Stimulated activated memory B cell treated with anti-CD40 and anti-IgM and Interleukin-4, amounts not matched to agents 10 μg/mL and 1 μg/mL and 100 μg/mL, for 72 hours (primary cell): ENCODE measurements around the gene JAG1.

ENCODE experiments used
- ATAC-seq: fragments of 150-1000 bp; cut with Tn5 transposase; 2 replicates; pipeline ENCODE4 v1.10.0; 2021
- H3K27ac Mint-ChIP-seq: one replicate; pipeline ENCODE4 v1.8.0; 2022; ENCODE audit warnings: mild to moderate bottlenecking, mixed read lengths
- H3K27me3 Mint-ChIP-seq: one replicate; pipeline ENCODE4 v1.8.0; 2022; ENCODE audit warnings: mixed read lengths
- H3K36me3 Mint-ChIP-seq: one replicate; pipeline ENCODE4 v1.8.0; 2022; ENCODE audit warnings: mixed read lengths
- H3K4me1 Mint-ChIP-seq: one replicate; pipeline ENCODE4 v1.8.0; 2022; ENCODE audit warnings: mixed read lengths
- H3K4me3 Mint-ChIP-seq: one replicate; pipeline ENCODE4 v1.8.0; 2022; ENCODE audit warnings: mild to moderate bottlenecking, moderate library complexity, mixed read lengths
- H3K9me3 Mint-ChIP-seq: one replicate; pipeline ENCODE4 v1.8.0; 2022; ENCODE audit warnings: mixed read lengths

Gene JAG1

GRCh38 chr20:10666221-10667076 is 7.3 kb downstream of the JAG1 start:
- H3K4me1 Mint-ChIP-seq: peaks cover 23% of the 10 kb centered on the region
- H3K27ac Mint-ChIP-seq: no peak overlapping the region
- ATAC-seq: no peak
- H3K27me3 Mint-ChIP-seq: peaks cover 61% of the 10 kb centered on the region
- H3K9me3 Mint-ChIP-seq: no peaks in the 10 kb centered on the region
- H3K4me3 Mint-ChIP-seq: no peak overlapping the region
- H3K36me3 Mint-ChIP-seq: no peaks in the 10 kb centered on the region

GRCh38 chr20:10665791-10666190 is 8.0 kb downstream of the JAG1 start:
- ATAC-seq: no peak
- no peak overlapping the region for H3K27ac Mint-ChIP-seq
- H3K9me3 Mint-ChIP-seq: peaks cover 3% of the 10 kb centered on the region

GRCh38 chr20:10665027-10665561 is 8.7 kb downstream of the JAG1 start:
- H3K27me3 Mint-ChIP-seq: peaks cover 64% of the 10 kb centered on the region
- ATAC-seq: no peak
- peaks cover 9% of the 10 kb centered on the region for H3K4me1 Mint-ChIP-seq
- peaks cover 3% of the 10 kb centered on the region for H3K9me3 Mint-ChIP-seq
- no peaks in the 10 kb centered on the region for H3K36me3 Mint-ChIP-seq
- H3K27ac Mint-ChIP-seq: no peak overlapping the region
- no peak overlapping the region for H3K4me3 Mint-ChIP-seq

More at GRCh38 chr20:10665791-10666190, 8.0 kb downstream of the JAG1 start:
- H3K4me3 Mint-ChIP-seq: no peak overlapping the region
- H3K27me3 Mint-ChIP-seq: peaks cover 61% of the 10 kb centered on the region
- peaks cover 16% of the 10 kb centered on the region for H3K4me1 Mint-ChIP-seq
- no peaks in the 10 kb centered on the region for H3K36me3 Mint-ChIP-seq

- Mint-ChIP-seq H3K4me3 (no peak overlapping the region), H3K27ac (no peak overlapping the region), H3K36me3 (no peaks in the 10 kb centered on the region), H3K4me1 (peaks cover 8% of the 10 kb centered on the region), H3K27me3 (peaks cover 70% of the 10 kb centered on the region), H3K9me3 (peaks cover 3% of the 10 kb centered on the region)
- no peak for ATAC-seq
Observed at GRCh38 chr20:10663756-10664155, 10.0 kb downstream of the JAG1 start.

- Mint-ChIP-seq H3K36me3 (no peaks in the 10 kb centered on the region), H3K4me1 (peaks cover 8% of the 10 kb centered on the region)
Observed at GRCh38 chr20:10662661-10663458, 10.9 kb downstream of the JAG1 start.

GRCh38 chr20:10662151-10662550 is 11.6 kb downstream of the JAG1 start:
- ATAC-seq: no peak
- Mint-ChIP-seq H3K9me3 (peaks cover 3% of the 10 kb centered on the region), H3K27me3 (peaks cover 84% of the 10 kb centered on the region), H3K27ac (no peak overlapping the region), H3K4me1 (peaks cover 8% of the 10 kb centered on the region), H3K4me3 (no peak overlapping the region), H3K36me3 (no peaks in the 10 kb centered on the region)

More at GRCh38 chr20:10662661-10663458, 10.9 kb downstream of the JAG1 start:
- Mint-ChIP-seq H3K4me3 (no peak overlapping the region), H3K9me3 (peaks cover 3% of the 10 kb centered on the region), H3K27ac (no peak overlapping the region), H3K27me3 (peaks cover 76% of the 10 kb centered on the region)
- ATAC-seq: no peak

GRCh38 chr20:10661261-10661660 is 12.5 kb downstream of the JAG1 start:
- H3K9me3 Mint-ChIP-seq: peaks cover 3% of the 10 kb centered on the region
- H3K27me3 Mint-ChIP-seq: peaks cover 82% of the 10 kb centered on the region
- H3K27ac Mint-ChIP-seq: no peak overlapping the region
- peaks cover 8% of the 10 kb centered on the region for H3K4me1 Mint-ChIP-seq
- H3K4me3 Mint-ChIP-seq: no peak overlapping the region
- ATAC-seq: no peak
- H3K36me3 Mint-ChIP-seq: no peaks in the 10 kb centered on the region

- Mint-ChIP-seq H3K27ac (no peak overlapping the region), H3K4me3 (no peak overlapping the region), H3K9me3 (peaks cover 3% of the 10 kb centered on the region), H3K36me3 (no peaks in the 10 kb centered on the region), H3K4me1 (peaks cover 8% of the 10 kb centered on the region), H3K27me3 (peaks cover 81% of the 10 kb centered on the region)
- ATAC-seq: no peak
Observed at GRCh38 chr20:10660661-10661060, 13.1 kb downstream of the JAG1 start.

- no peak overlapping the region for H3K4me3 Mint-ChIP-seq
- H3K9me3 Mint-ChIP-seq: peaks cover 3% of the 10 kb centered on the region
- H3K27me3 Mint-ChIP-seq: peaks cover 82% of the 10 kb centered on the region
- ATAC-seq: no peak
- H3K27ac Mint-ChIP-seq: no peak overlapping the region
- no peaks in the 10 kb centered on the region for H3K36me3 Mint-ChIP-seq
- peaks cover 8% of the 10 kb centered on the region for H3K4me1 Mint-ChIP-seq
Observed at GRCh38 chr20:10659651-10660601, 13.9 kb downstream of the JAG1 start.

- H3K4me1 Mint-ChIP-seq: peaks cover 8% of the 10 kb centered on the region
Observed at GRCh38 chr20:10658876-10659632, 14.7 kb downstream of the JAG1 start.

GRCh38 chr20:10658051-10658823 is 15.6 kb downstream of the JAG1 start:
- H3K27me3 Mint-ChIP-seq: peaks cover 78% of the 10 kb centered on the region
- no peak overlapping the region for H3K27ac Mint-ChIP-seq
- H3K9me3 Mint-ChIP-seq: peaks cover 3% of the 10 kb centered on the region
- no peak overlapping the region for H3K4me3 Mint-ChIP-seq
- peaks cover 7% of the 10 kb centered on the region for H3K4me1 Mint-ChIP-seq
- peak; percentile 32 for ATAC-seq
- H3K36me3 Mint-ChIP-seq: no peaks in the 10 kb centered on the region

More at GRCh38 chr20:10658876-10659632, 14.7 kb downstream of the JAG1 start:
- no peak for ATAC-seq
- no peaks in the 10 kb centered on the region for H3K36me3 Mint-ChIP-seq
- peaks cover 82% of the 10 kb centered on the region for H3K27me3 Mint-ChIP-seq
- peaks cover 3% of the 10 kb centered on the region for H3K9me3 Mint-ChIP-seq
- H3K27ac Mint-ChIP-seq: no peak overlapping the region
- H3K4me3 Mint-ChIP-seq: no peak overlapping the region

- no peak for ATAC-seq
- Mint-ChIP-seq H3K36me3 (no peaks in the 10 kb centered on the region), H3K9me3 (peaks cover 3% of the 10 kb centered on the region), H3K27me3 (peaks cover 70% of the 10 kb centered on the region), H3K27ac (no peak overlapping the region), H3K4me1 (no peaks in the 10 kb centered on the region), H3K4me3 (no peak overlapping the region)
Observed at GRCh38 chr20:10657453-10657852, 16.3 kb downstream of the JAG1 start.
